Panc1 (cell line): ENCODE measurements around the gene XYLT1. TPM values are rescaled to one million over a fixed set of nuclear protein-coding genes. Genes with fewer than 3 reads are reported as not detected.

ENCODE experiments used
- ATAC-seq: fragments of 200-7000 bp; cut with Tn5 transposase; 2 replicates; pipeline ENCODE4 v1.9.1; 2020; ENCODE audit warnings: mild to moderate bottlenecking, moderate library complexity
- BruUV-seq: library from RNA; stranded (reverse); fragments of 400-500 nt; replicated peaks from 2 replicates; lab custom pipeline; 2021; lab: Mats Ljungman, UMichigan
- CTCF ChIA-PET: fragments of 300-600 bp; sonication (Branson Sonifier 250); formaldehyde crosslinking; loops from one replicate; lab custom pipeline; 2022; ENCODE audit warnings: antibody characterized with exemption; lab: Charles Lee
- POLR2A ChIA-PET: fragments of 300-600 bp; sonication (Branson Sonifier 250); formaldehyde crosslinking; loops from one replicate; lab custom pipeline; 2022; ENCODE audit warnings: antibody characterized with exemption; lab: Charles Lee
- DNase-seq: peaks from one replicate; pipeline ENCODE4 v3.0.0-alpha.2; 2010; ENCODE audit warnings: low read depth, low spot score
- H3K27ac ChIP-seq: 2 replicates; pipeline ENCODE4 v1.5.1; 2011; ENCODE audit warnings: mild to moderate bottlenecking, low read length, inconsistent platforms
- H3K27me3 ChIP-seq: fragments of 200-500 bp; sonication (Bioruptor generic); 2 replicates; pipeline ENCODE4 v1.6.0; 2014; ENCODE audit warnings: low read length, inconsistent platforms; ENCODE audit not compliant: control insufficient read depth, insufficient read depth
- H3K36me3 ChIP-seq: fragments of 200-500 bp; sonication (Bioruptor generic); 2 replicates; pipeline ENCODE4 v1.5.1; 2014; ENCODE audit warnings: inconsistent platforms, mild to moderate bottlenecking, low read length, moderate library complexity; ENCODE audit not compliant: control insufficient read depth, insufficient read depth
- H3K4me1 ChIP-seq: 2 replicates; pipeline ENCODE4 v1.5.1; 2011; ENCODE audit warnings: inconsistent platforms, mild to moderate bottlenecking, low read length, moderate library complexity; ENCODE audit not compliant: control insufficient read depth, insufficient read depth
- H3K4me3 ChIP-seq, 2 experiments: 2 replicates each; pipeline ENCODE4 v1.5.1; 2011 to 2012; ENCODE audit warnings: low read depth in 2 of 2, low read length in 2 of 2, mild to moderate bottlenecking in 2 of 2, inconsistent platforms in 1 of 2, moderate library complexity in 1 of 2
- H3K9me3 ChIP-seq: fragments of 200-500 bp; sonication (Bioruptor generic); 2 replicates; pipeline ENCODE4 v1.5.1; 2014; ENCODE audit warnings: low read depth, mild to moderate bottlenecking, inconsistent platforms, low read length, moderate library complexity; ENCODE audit not compliant: control insufficient read depth, insufficient read depth
- POLR2AphosphoS5 ChIP-seq: IDR thresholded peaks from 2 replicates; pipeline ENCODE4 v1.6.1; 2012; ENCODE audit warnings: mild to moderate bottlenecking, low read depth, low read length, moderate library complexity
- SIN3A ChIP-seq: IDR thresholded peaks from 2 replicates; pipeline ENCODE4 v1.6.1; 2012; ENCODE audit warnings: low read depth, mild to moderate bottlenecking, low read length, moderate library complexity, borderline replicate concordance; ENCODE audit not compliant: insufficient read depth
- TCF7L2 ChIP-seq: IDR thresholded peaks from 2 replicates; pipeline ENCODE4 v1.6.1; 2011; ENCODE audit warnings: mild to moderate bottlenecking, low read depth, low read length, inconsistent platforms
- in situ Hi-C: cut with HindIII; loops from 2 replicates; pipeline ENCODE4 v1.10.0; 2016; ENCODE audit warnings: low sequenced_read_pairs, low pct_unique_long_range_greater_than_20kb
- intact Hi-C: fragments of 100-400 bp; cut with micrococcal nuclease; formaldehyde crosslinking; loops from one replicate; pipeline ENCODE4 v1.10.0; 2022; ENCODE audit not compliant: unreplicated experiment
- total RNA-seq: library from RNA; stranded (reverse); gene quantifications from one replicate; pipeline ENCODE4 v1.2.1, GENCODE V29; 2021; ENCODE audit not compliant: unreplicated experiment
- TF ChIP-seq, protein P1 (sequence below): fragments of 450-650 bp; IDR thresholded peaks from 2 replicates; pipeline ENCODE4 v1.5.1; 2017; ENCODE audit warnings: mild to moderate bottlenecking
- TF ChIP-seq, protein P2 (sequence below), 2 experiments: IDR thresholded peaks; 2 replicates each; pipeline ENCODE4 v1.6.1; 2011 to 2012; ENCODE audit warnings: low read depth in 2 of 2, control low read depth in 1 of 2, low read length in 1 of 2, mild to moderate bottlenecking in 1 of 2, moderate library complexity in 1 of 2; ENCODE audit not compliant: insufficient read depth in 1 of 2

XYLT1 gene
- total RNA-seq, 1 experiment from 2014 or later = 0.62 TPM

DNA sequence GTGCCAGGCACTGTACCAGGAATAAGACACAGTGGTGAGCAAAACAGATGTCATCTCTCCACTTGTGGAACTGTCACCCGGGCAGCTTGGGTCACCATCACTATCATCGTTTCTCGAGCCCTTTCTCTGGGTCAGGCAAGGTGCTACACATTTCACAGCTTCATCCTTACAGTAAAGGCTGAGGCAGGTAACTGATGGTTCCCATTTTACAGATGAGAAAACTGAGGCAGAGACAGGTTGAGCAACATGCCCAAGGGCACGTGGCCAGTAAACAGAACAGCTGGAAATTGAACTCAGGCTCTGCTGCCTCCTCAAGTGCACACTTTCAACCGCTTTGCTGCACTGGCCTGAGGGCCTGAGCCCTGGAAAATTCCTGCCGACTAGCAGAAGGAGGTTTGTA lies 294.6 kb downstream of the XYLT1 start:
- ChIA-PET POLR2A (no interaction called here), CTCF (no interaction called here)
- BruUV-seq = no TSS peak
- TF ChIP-seq, protein P1, sequence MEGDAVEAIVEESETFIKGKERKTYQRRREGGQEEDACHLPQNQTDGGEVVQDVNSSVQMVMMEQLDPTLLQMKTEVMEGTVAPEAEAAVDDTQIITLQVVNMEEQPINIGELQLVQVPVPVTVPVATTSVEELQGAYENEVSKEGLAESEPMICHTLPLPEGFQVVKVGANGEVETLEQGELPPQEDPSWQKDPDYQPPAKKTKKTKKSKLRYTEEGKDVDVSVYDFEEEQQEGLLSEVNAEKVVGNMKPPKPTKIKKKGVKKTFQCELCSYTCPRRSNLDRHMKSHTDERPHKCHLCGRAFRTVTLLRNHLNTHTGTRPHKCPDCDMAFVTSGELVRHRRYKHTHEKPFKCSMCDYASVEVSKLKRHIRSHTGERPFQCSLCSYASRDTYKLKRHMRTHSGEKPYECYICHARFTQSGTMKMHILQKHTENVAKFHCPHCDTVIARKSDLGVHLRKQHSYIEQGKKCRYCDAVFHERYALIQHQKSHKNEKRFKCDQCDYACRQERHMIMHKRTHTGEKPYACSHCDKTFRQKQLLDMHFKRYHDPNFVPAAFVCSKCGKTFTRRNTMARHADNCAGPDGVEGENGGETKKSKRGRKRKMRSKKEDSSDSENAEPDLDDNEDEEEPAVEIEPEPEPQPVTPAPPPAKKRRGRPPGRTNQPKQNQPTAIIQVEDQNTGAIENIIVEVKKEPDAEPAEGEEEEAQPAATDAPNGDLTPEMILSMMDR = no peak
- TF ChIP-seq, protein P2, sequence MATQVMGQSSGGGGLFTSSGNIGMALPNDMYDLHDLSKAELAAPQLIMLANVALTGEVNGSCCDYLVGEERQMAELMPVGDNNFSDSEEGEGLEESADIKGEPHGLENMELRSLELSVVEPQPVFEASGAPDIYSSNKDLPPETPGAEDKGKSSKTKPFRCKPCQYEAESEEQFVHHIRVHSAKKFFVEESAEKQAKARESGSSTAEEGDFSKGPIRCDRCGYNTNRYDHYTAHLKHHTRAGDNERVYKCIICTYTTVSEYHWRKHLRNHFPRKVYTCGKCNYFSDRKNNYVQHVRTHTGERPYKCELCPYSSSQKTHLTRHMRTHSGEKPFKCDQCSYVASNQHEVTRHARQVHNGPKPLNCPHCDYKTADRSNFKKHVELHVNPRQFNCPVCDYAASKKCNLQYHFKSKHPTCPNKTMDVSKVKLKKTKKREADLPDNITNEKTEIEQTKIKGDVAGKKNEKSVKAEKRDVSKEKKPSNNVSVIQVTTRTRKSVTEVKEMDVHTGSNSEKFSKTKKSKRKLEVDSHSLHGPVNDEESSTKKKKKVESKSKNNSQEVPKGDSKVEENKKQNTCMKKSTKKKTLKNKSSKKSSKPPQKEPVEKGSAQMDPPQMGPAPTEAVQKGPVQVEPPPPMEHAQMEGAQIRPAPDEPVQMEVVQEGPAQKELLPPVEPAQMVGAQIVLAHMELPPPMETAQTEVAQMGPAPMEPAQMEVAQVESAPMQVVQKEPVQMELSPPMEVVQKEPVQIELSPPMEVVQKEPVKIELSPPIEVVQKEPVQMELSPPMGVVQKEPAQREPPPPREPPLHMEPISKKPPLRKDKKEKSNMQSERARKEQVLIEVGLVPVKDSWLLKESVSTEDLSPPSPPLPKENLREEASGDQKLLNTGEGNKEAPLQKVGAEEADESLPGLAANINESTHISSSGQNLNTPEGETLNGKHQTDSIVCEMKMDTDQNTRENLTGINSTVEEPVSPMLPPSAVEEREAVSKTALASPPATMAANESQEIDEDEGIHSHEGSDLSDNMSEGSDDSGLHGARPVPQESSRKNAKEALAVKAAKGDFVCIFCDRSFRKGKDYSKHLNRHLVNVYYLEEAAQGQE (IDR thresholded peaks at IDR 0.05; ENCODE audit: insufficient read depth in 1 of 2, low read depth in 2 of 2, low read length in 1 of 2) = no peak
- TF ChIP-seq POLR2AphosphoS5 (no peak), SIN3A (no peak), TCF7L2 (no peak)
- ATAC-seq (no peak), DNase-seq (no peak)
- Histone ChIP-seq H3K4me1 (no peaks in the 10 kb centered on the region), H3K9me3 (no peaks in the 10 kb centered on the region), H3K36me3 (no peaks in the 10 kb centered on the region), H3K27ac (no peak overlapping the region), H3K4me3 (no peak overlapping the region), H3K27me3 (peaks cover 18% of the 10 kb centered on the region)
- intact Hi-C loops = no loop called here
- in situ Hi-C loops = loop anchor here (25.0 kb wide), 1 partner anchor 114 kb away; no protein-coding TSS in a partner anchor

DNA sequence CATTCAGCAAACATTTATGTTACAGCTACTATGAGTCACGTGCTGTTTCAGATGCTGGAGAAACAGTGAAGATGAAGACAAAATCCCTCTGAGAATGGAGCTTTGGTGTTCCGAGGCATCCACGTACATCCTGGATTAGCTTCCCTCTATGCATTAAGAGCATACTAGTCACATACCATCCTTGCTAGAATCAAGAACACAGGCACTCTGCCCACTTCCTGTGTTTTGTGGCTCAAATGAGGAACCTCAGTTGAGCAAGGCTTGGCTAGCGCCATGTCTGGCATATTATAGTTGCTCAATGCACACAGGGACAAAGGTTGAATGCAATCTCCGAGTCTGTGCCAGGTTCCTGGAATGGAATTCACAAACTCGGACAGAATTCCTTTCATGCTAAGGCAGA lies 297.5 kb downstream of the XYLT1 start:
- no peaks in the 10 kb centered on the region for H3K9me3 ChIP-seq
- no peaks in the 10 kb centered on the region for H3K4me1 ChIP-seq
- ChIA-PET POLR2A (no interaction called here), CTCF (no interaction called here)
- TF ChIP-seq TCF7L2 (no peak), SIN3A (no peak), POLR2AphosphoS5 (no peak)
- TF ChIP-seq, protein P1 = no peak
- TF ChIP-seq, protein P2 (IDR thresholded peaks at IDR 0.05; ENCODE audit: insufficient read depth in 1 of 2, low read depth in 2 of 2, low read length in 1 of 2) = no peak
- H3K4me3 ChIP-seq = no peak overlapping the region
- no peak overlapping the region for H3K27ac ChIP-seq
- intact Hi-C loops = no loop called here
- no TSS peak for BruUV-seq
- peaks cover 19% of the 10 kb centered on the region for H3K27me3 ChIP-seq
- in situ Hi-C loops = no loop called here
- ATAC-seq (no peak), DNase-seq (no peak)
- no peaks in the 10 kb centered on the region for H3K36me3 ChIP-seq
